ENCODE results near the gene PDHB. TPM values are rescaled to one million over a fixed set of nuclear protein-coding genes. Genes with fewer than 3 reads are reported as not detected.

The PDHB gene
- total RNA-seq, 1 donor from 2014 or later = 209 TPM

- intact Hi-C loops (cut with DNase I) = no loop called here
- ATAC-seq (ENCODE audit: poor library complexity) = no peak
- no peak for DNase-seq
These were observed 54.1 kb downstream of the PDHB start for GRCh38 chr3:58379351-58380073.

DNA sequence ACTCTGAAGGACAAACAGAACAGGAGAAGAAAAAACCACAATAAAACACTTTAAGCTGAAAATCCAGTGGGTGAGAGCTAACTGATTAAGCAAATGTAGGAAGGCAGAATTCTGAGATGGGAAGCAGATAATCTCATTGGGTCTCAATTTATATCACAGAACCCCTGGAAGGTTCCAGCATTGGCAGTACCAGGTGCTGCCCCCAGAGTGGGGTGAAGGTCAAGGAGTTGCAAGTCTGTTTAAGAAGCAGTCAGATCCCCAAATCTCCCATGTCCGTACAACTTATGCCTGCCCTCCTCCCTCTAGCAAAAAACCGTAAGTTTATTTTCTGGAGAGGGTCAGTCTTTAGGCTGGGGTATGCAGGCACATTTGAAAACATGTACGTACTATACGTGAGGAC is 55.9 kb downstream of the PDHB start:
- ATAC-seq (ENCODE audit: poor library complexity) (no peak), DNase-seq (no peak)
- intact Hi-C loops (cut with DNase I) = no loop called here

Other genes with a start within 250 kb of the PDHB start
- gene DNASE1L3, start 222.9 kb downstream of the PDHB start, total RNA-seq = 3.7 TPM
- 8.3 TPM for gene ABHD6, start 196.0 kb downstream of the PDHB start, total RNA-seq
- gene RPP14, start 127.6 kb downstream of the PDHB start, total RNA-seq = 22.5 TPM
- 12.0 TPM for gene HTD2, start 127.3 kb downstream of the PDHB start, total RNA-seq
- 12.0 TPM for gene PXK, start 100.9 kb downstream of the PDHB start, total RNA-seq
- 6.9 TPM for gene KCTD6, start 58.3 kb upstream of the PDHB start, total RNA-seq
- 33.3 TPM for gene ACOX2, start 103.4 kb upstream of the PDHB start, total RNA-seq
- gene FAM107A, start 143.6 kb upstream of the PDHB start, total RNA-seq = 95.2 TPM
- not detected for gene FAM3D, start 232.9 kb upstream of the PDHB start, total RNA-seq